NCI-H345 treated with DMSO at 0.1 percent for 48 hours (cell line): ENCODE measurements around the gene SLC17A5.
A peak's percentile ranks its signal among the peaks of the same experiment; 100 is the strongest.
"Not testable (repeated sequence)": the region's sequence is repeated elsewhere in the genome, so short reads cannot be mapped to it uniquely, and the experiment has no call there.

Experiments used
- DNase-seq: peaks from one replicate; lab custom pipeline; 2025; ENCODE audit not compliant: unreplicated experiment; lab: John Stamatoyannopoulos, UW

SLC17A5 gene, protein sequence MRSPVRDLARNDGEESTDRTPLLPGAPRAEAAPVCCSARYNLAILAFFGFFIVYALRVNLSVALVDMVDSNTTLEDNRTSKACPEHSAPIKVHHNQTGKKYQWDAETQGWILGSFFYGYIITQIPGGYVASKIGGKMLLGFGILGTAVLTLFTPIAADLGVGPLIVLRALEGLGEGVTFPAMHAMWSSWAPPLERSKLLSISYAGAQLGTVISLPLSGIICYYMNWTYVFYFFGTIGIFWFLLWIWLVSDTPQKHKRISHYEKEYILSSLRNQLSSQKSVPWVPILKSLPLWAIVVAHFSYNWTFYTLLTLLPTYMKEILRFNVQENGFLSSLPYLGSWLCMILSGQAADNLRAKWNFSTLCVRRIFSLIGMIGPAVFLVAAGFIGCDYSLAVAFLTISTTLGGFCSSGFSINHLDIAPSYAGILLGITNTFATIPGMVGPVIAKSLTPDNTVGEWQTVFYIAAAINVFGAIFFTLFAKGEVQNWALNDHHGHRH

DNA sequence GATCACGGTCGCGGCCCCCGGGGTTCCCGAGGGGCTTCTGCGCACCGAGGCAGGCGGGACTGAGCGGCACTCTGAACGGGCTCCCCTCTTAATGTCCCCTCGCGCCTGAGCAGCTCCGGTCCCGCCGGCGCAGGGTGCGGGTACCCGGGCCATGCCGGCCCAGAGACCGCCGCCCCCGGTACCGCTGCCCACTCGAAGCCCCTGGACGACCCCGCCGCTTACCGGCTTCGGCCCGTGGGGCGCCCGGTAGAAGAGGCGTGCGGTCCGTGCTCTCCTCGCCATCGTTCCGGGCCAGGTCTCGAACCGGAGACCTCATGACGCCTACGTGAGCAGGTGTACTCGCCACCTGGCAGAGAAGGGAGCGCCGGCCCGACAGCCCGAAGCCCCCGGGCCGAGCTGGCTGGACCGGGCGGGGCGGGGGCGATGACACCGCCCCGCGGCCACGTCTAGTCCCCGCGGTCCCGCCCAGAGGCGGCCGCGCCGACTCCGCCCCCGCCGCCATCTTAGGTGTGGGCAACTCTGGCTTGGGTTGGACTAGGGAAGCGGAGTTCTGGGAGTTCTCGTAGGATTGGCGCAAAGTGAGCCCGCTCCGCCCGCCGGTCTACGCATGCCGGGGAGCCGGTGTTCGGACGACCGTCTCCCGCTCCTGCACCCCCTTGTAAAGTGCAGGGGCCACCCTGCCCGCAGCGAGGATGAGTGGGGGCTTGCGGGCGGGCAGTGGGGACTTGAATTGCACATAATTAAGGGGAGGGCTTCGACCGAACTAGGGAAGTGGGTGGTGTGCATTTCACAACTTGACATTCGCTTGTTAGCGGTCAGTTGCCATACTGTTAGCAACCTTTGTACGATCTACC, at the start of gene SLC17A5:
SLC17A5 (minus strand) TSS at position 422 of the 854 bp plus-strand sequence; CDS start at position 316, 106 bp downstream.
- peak; percentile 87 for DNase-seq

DNA sequence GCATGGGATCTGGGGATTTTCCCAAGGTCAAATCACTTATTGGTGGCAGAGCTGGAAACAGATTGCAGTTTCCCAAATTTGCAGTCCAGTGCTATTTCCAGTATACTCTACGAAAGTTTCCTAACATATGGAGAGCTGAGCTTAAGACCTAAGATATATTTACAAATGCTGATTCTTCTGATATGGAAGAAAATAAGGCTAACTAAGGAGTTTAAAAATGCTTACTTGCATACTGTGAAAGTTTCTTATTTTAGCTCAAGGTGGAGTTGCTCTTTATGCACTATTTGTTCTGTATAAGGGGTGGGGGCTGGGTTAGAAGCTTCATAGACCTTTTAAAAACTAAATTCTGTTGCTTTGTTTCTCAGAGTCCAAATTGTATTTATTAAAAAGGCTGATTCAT, 49.7 kb upstream of the SLC17A5 start:
- no peak for DNase-seq

DNA sequence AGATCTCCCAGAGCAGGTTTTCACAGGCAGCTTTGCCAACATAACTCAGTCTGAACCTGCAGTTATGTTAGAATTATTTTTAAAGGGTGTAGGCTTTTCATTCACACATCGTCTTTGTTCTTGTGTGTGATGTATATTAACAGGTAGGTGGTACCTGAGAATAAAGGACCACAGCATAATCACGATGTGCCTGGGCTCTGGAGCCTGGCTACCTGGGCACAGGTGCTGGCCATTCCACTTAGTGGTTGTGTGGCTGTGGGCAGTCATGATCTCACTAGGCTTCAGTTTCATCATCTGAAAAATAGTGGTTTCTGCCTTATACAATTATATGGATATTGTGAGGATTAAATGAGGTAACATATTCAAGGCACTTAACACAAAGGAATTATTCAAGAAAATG, 48.7 kb upstream of the SLC17A5 start:
- no peak for DNase-seq

DNA sequence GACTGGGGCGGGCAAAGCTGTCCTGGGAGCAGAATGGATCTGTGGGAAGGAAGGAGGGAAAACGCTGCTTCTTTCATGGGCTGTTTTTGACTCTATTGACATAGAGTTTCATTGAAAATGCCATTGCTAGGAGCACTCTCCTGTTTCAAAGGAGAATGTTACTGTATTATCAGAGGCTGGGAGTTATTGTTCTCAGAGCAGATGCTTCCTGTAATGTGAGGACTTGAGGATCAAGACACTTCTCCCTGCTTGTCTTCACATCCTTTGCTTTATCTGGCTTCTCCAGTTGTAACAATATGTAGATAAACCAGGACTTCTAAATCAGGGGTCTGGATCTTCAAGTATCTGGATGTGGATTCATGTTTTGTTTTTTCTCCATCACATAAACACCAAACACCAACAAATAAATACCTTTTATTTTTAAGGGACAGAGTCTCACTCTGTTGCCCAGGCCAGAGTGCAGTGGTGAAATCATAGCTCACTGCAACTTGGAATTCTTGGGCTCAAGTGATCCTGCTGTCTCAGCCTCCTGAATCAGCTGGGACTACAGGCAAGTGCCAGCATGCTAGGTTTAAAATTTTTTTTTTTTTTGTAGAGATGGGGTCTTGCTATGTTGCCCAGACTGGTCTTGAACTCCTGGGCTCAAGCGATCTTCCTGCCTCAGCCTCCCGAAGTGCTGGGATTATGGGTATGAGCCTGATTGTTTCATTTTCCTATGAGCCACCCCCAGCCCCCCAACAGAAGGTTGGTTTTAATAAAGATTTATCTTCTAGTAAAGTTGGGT, 46.1 kb upstream of the SLC17A5 start:
- no peak for DNase-seq

DNA sequence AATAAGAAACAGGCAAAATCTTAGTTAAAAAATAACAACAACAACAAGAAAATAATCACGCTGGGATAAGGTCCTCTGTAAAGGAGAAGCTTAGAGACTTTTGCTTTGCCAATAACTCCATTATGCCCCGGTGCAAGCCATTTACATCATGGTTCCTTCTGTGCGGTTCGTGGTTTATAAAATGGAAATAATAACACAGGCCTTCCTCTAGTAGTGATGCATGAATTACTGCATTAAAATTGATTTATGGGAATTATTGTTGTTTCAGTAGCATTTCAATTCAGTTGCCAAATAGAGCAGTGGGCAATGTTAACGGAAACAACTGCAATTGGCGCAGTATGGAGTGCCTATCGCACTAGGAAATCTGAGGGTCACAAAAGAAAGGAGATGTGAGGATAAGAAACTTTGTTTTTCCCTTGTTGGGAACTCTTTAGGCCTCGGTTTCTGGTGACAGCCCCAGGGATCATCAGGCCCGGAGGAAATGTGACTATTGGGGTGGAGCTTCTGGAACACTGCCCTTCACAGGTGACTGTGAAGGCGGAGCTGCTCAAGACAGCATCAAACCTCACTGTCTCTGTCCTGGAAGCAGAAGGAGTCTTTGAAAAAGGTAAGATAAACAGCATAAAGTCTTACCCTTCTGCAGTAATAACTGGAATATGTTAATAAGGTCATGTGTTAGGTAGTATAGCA, 43.3 kb upstream of the SLC17A5 start:
- DNase-seq, result no peak

DNA sequence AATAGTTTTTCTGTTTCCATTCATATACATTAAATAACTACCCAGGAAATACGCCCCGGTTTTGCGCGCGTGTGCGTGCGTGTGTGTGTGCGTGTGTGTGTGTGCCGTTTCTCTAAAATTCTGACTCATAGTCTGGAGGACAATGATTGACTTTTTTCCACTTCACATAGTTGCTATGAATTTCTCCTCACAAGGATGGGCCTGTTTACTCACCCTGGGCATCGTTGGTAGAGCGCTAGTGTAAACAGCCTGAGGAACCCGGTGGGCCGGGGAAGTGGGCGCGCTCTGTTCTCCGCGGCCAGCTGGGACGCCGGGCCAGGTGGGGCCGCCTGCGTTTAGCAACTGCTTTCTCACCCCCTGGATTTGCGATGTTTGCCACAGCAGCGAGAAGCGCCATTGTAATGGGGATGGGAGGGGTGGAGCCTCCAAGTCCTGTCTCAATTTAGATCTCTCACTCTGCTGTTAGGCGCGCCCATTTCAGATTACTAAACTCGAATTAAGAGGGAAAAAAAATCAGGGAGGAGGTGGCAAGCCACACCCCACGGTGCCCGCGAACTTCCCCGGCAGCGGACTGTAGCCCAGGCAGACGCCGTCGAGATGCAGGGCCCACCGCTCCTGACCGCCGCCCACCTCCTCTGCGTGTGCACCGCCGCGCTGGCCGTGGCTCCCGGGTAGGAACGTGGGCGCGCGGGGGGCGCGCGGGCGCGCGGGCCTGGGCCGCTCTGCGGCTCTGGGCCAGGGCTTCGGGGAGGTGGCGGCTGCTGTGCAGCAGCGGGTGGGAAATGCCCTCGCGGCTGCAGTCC, 42.0 kb upstream of the SLC17A5 start, which contains the start of gene CD109:
CD109 (plus strand) TSS at position 585 of the 803 bp plus-strand sequence; CDS start at position 598, 13 bp downstream.
- peak; percentile 32 for DNase-seq

DNA sequence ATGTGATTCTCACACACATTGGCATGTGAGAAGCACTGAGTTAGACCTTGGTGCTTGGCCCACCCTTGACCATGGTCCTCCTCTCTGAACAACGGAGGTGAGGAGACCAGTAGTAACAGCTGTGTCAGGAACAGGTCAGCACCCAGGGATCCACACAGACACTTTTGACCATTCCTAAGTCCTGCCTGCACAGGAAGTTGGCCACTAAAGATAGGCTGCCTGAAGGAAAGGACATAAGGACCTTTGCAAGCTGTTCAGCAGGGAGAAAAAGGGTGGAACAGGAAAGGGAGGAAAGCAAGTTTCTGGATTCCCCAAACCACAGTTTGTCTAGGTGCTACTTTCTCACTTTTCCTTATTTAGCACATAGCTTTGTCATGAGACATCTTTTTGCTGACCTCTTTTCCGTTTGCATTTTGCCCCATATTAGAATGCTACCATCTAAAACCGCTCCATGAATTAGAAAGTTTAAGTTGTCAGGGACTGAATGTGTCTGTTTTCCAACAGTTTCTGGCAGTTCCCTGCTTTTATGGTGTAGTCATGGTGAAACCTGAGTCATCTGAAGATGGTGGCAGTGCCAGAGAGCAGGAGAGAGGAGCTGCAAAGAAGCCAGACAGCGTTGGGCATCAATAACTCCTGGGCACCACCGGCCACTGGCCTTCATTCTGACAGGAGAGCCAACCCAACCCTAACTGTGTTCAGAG, 41.1 kb upstream of the SLC17A5 start:
- no peak for DNase-seq

DNA sequence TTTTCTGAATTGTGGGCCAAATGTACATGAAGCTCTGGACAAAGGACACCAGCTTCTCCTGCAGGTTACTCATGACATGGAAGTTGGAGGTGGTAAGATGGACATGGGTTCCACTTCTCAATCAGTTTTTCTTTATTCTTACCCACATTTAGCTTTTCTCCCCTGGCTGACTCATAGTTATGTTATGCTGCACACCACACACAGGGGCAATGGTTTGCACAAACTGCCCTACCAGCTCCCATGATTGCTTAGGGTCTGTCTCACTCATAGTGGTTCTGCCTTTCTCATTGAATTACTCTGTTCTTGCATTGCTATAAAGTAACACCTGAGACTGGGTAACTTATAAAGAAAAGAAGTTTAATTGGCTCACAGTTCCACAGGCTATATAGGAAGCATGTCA, 37.7 kb upstream of the SLC17A5 start:
- DNase-seq, result no peak

DNA sequence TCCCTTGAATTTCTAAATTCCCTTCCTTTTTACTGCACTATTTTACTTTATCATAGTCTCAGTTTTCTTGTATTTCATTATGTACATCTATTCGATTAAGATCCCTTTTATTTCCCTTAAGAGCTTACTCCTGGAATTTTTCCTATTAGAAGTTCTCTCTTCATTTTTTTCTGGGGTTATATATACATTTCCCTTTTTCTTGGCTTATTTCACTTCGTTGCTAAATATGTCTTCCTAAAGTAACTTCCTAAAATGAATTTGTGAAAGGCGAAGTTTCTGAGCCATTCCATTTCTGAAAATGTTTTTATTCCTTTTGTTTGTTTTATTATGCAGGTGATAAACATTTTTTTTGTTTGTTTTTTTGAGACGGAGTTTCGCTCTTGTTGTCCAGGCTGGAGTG, 36.3 kb upstream of the SLC17A5 start:
- no peak for DNase-seq

DNA sequence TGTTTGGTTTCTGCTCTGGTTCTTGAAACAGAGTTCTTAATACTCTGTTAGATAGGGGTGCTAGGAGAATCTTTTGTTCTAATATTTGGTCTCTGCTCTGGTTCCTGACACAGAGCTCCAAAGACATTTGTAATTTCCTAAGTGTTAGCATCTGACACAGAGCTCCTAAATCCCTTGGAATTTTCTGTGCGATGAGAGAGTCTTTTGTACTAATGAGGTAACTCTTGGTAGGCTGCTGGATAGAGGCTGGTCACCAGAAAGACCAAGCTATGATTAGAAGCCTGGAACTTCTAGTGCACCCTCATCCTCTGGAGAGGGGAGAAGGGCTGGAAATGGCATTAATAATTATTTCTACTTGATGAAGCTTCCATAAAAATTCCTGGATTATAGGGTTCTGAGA, 34.6 kb upstream of the SLC17A5 start:
- no peak for DNase-seq

DNA sequence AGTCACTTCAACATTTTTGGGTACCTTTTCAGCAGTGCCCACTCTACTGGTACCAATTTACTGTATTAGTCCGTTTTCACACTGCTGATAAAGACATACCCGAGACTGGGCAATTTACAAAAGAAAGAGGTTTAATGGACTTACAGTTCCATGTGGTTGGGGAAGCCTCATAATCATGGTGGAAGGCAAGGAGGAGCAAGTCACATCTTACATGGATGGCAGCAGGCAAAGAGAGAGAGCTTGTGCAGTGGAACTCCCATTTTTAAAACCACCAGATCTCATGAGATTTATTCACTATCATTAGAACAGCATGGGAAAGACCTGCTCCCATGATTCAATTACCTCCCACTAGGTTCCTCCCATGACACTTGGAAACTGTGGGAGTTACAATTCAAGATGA, 29.8 kb upstream of the SLC17A5 start:
- not testable (repeated sequence) for DNase-seq

DNA sequence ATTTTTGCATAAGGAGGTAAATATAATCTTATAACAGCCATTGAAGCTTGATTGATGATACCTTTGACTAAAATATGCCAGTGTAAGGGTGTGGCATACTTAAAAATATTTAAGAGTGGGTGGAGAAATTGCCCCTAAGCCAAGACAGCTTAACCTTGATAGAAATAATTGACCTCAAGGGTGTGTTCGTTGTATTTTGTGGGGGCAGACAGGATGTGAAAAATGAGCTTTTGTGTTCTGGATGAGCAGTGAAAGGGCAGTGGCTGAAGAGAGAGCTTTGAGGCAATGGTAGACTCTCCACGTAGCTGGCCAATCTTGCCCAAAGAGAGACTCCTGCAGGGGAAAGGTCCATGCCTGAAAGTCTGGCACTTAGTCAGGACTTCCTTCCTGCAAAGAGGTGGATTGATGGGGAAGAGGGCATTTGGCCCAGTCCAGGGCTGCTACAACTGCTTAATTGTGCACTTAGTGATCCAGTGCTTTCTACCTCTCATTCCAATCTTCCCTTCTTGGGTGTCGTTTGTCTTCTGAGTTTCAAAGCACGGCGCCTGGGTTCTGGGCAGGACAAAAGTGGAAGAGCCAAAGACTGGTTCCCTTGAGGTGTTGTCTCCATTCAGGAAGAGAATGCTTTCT, 26.6 kb upstream of the SLC17A5 start:
- DNase-seq, result no peak

DNA sequence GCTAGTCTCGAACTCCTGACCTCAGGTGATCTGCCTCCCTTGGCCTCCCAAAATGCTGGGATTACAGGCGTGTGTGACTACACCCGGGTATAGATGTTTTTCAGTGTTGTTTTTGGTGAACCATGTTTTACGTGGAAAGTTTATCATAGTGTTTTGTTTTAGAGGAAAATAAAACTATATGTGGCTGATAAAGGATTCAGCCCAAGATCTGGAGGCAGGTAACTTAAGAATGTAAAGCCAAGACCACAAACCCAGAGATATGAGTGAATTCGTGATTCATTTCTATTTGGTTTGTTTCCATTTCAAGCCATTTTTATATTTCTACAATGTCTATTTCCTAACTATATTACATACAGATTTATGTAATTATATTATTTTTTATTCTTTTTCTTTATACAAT, 26.1 kb upstream of the SLC17A5 start:
- DNase-seq, result not testable (repeated sequence)

DNA sequence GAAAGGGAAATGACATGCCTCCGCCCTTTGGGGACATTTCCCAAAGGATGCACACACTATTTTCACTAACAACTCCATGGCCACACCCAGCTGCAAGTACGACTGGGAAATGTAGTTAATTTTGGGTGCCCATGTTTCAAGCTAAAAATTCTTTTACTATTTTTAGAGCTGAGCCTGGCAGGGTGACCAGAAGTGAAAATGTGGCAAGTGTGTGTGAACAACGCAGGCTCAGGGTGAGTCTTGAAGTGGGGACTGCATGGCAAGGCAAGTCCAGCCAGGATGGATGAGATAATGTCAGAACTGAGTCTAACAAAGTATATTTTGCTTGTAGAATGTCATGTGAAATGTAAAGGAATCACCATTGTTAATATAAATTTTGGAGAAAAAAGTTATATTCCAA, 25.2 kb upstream of the SLC17A5 start:
- no peak for DNase-seq

DNA sequence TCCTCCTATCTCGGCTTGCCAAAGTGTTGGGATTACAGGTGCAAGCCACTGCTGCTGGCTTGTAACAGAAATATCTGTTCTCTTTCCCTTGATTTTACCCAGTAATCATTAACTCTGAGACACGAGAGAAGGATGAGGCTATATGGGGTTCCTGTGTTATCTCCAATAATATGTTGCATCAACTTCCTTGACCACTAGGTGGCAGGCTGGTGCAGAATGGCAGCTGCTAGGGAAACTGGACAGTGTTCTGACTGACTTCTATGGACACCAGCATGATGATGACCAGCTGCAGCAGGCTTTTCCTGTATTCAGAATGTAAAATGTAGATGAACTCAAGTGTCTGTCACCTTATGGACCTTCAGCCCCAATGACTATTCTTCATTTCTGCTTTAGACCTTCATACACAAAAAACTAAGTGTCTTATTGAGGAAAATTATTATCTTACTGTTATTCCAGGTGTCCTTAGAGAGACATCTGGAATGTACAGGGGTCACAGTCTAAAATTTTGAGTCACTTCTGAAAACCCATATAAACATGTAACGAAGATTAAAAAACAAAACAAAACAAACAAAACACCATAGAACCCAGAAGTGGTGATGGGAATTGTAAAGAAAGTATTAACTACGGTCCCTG, 21.8 kb upstream of the SLC17A5 start:
- peak; percentile 36 for DNase-seq

DNA sequence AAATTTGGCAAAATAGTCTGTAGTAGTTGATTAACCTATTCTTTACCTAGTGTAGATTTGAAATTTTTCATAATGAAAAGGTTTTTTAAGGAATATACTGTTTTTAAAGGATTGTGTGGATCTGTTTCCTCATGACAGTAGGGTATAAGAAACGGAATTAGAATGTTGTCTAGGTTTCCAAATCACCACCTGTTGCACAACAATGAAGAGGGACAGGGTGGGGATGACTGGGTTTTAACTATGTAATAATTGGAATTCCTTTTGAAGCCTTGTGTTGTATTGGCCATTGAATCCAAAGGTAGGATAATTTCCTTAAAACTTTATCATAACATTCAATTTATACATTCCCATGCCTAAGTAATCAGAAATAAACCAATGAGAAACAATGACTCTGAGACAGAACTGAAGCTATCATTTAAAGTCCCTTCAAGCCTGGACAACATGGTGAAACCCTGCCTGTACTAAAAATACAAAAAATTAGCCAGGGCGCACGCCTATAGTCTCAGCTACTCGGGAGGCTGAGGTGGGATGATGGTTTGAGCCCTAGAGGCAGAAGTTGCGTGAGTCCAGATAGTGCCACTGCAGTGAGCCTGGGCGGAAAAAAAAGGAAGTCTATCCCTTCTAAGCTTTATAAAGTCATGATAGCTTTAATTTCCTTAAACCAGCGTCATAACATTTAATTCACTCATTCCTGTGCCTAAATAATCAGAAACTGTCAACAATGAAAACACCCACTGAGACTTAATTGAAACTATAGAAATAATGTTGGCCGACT, 18.3 kb upstream of the SLC17A5 start:
- no peak for DNase-seq

DNA sequence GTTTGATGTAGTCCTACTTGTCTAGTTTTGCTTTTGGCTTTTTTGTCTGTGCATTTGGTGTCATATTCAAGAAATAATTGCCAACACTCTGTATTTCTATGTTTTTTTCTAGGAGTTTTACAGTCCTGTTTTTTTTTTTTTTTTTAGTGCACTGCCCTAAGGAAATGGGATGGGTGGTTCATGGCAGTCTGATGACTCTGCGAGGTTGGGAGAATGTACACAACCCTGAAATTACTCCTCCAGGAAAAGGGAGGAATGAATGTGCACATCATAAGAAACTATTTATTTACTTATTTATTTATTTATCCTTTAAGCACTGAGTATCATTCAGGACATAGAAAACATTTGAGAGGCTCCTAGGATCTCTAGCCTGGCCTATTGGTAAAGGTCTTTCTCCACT, 15.2 kb upstream of the SLC17A5 start:
- DNase-seq, result no peak
